ENCODE measurements around the gene MRPS33. TPM values are rescaled to one million over a fixed set of nuclear protein-coding genes. Genes with fewer than 3 reads are reported as not detected.

MRPS33 gene
- total and polyA plus RNA-seq, 2 donors (not counting 3 experiments of a cell fraction or from before 2014, with no cell fraction given) = 13.5 to 34.1 TPM

GRCh38 chr7:141057788-141058187 lies 43.0 kb upstream of the MRPS33 start:
- ChIA-PET CTCF (no interaction called here), POLR2A (no interaction called here)
- Histone ChIP-seq H3K4me3 (replicated peaks in 1 of 3; ENCODE audit: insufficient read depth in 1 of 3, low read depth in 1 of 3, low read length in 3 of 3) (no peak overlapping the region), H4K20me1 (replicated peaks; ENCODE audit: control insufficient read depth, extremely low read depth, insufficient read depth, low read length) (no peaks in the 10 kb centered on the region), H3K9me3 (replicated peaks; ENCODE audit: control insufficient read depth, insufficient read depth, low read length) (no peaks in the 10 kb centered on the region), H3K4me1 (ENCODE audit: control insufficient read depth, extremely low read depth, insufficient read depth, low read length) (no peaks in the 10 kb centered on the region), H3K36me3 (ENCODE audit: control insufficient read depth in 2 of 2, extremely low read depth in 1 of 2, insufficient read depth in 2 of 2, low read length in 2 of 2) (no peaks in the 10 kb centered on the region), H3K4me2 (ENCODE audit: insufficient read depth, low read length) (no peak overlapping the region), H3K9ac (replicated peaks; ENCODE audit: extremely low read depth, insufficient read depth, low read length) (no peak overlapping the region), H3K27me3 (ENCODE audit: control insufficient read depth in 2 of 2, insufficient read depth in 2 of 2, low read length in 2 of 2) (no peaks in the 10 kb centered on the region), H2AFZ (ENCODE audit: low read depth, low read length) (no peak overlapping the region), H3K9me1 (replicated peaks; ENCODE audit: control insufficient read depth, extremely low read depth, insufficient read depth, low read length) (no peaks in the 10 kb centered on the region), H3K27ac (ENCODE audit: insufficient read depth, low read depth, low read length) (no peak overlapping the region), H3K79me2 (ENCODE audit: control insufficient read depth, insufficient read depth, low read length) (no peaks in the 10 kb centered on the region)
- no TSS peak for BruUV-seq (replicated peaks)
- DNase-seq (ENCODE audit: low read depth, low spot score) (no peak), FAIRE-seq (no peak)
- dilution Hi-C loops (cut with MboI; ENCODE audit: extremely low pct_ligation_motif_present, low sequenced_read_pairs) = no loop called here
- intact Hi-C loops (cut with micrococcal nuclease) = no loop called here
- TF ChIP-seq GATA2 (IDR thresholded peaks at IDR 0.05; ENCODE audit: insufficient read depth, insufficient read length, low read depth, low read length) (no peak), EZH2 (IDR thresholded peaks at IDR 0.05; ENCODE audit: borderline replicate concordance, low read depth, low read length, severe bottlenecking) (no peak), POLR2A (IDR thresholded peaks at IDR 0.05; ENCODE audit: low read depth, low read length) (no peak), FOS (IDR thresholded peaks at IDR 0.05; ENCODE audit: borderline replicate concordance, insufficient read depth, low read length) (no peak), POLR2AphosphoS5 (IDR thresholded peaks at IDR 0.05; ENCODE audit: insufficient read depth, low read depth, low read length) (no peak), MAX (IDR thresholded peaks at IDR 0.05; ENCODE audit: insufficient read depth, insufficient read length) (no peak)

- intact Hi-C loops (cut with micrococcal nuclease) (no loop called here), dilution Hi-C loops (cut with MboI; ENCODE audit: extremely low pct_ligation_motif_present, low sequenced_read_pairs) (no loop called here)
- no peak for TF ChIP-seq JUN (IDR thresholded peaks at IDR 0.05; ENCODE audit: borderline replicate concordance, insufficient read depth, insufficient read length, low read depth)
- H3K27ac ChIP-seq (ENCODE audit: insufficient read depth, low read depth, low read length) = no peak overlapping the region
- no peaks in the 10 kb centered on the region for H3K4me1 ChIP-seq (ENCODE audit: control insufficient read depth, extremely low read depth, insufficient read depth, low read length)
- H3K36me3 ChIP-seq (ENCODE audit: control insufficient read depth in 2 of 2, extremely low read depth in 1 of 2, insufficient read depth in 2 of 2, low read length in 2 of 2) = no peaks in the 10 kb centered on the region
- no peak overlapping the region for H2AFZ ChIP-seq (ENCODE audit: low read depth, low read length)
- H3K9me3 ChIP-seq (replicated peaks; ENCODE audit: control insufficient read depth, insufficient read depth, low read length) = no peaks in the 10 kb centered on the region
- FAIRE-seq (no peak), DNase-seq (ENCODE audit: low read depth, low spot score) (no peak)
- no peak overlapping the region for H3K4me2 ChIP-seq (ENCODE audit: insufficient read depth, low read length)
- no peak overlapping the region for H3K4me3 ChIP-seq (replicated peaks in 1 of 3; ENCODE audit: insufficient read depth in 1 of 3, low read depth in 1 of 3, low read length in 3 of 3)
- no peaks in the 10 kb centered on the region for H3K9me1 ChIP-seq (replicated peaks; ENCODE audit: control insufficient read depth, extremely low read depth, insufficient read depth, low read length)
- H3K79me2 ChIP-seq (ENCODE audit: control insufficient read depth, insufficient read depth, low read length) = no peaks in the 10 kb centered on the region
- CTCF ChIA-PET = no interaction called here
- H3K27me3 ChIP-seq (ENCODE audit: control insufficient read depth in 2 of 2, insufficient read depth in 2 of 2, low read length in 2 of 2) = no peaks in the 10 kb centered on the region
- no TSS peak for BruUV-seq (replicated peaks)
- POLR2A ChIA-PET = no interaction called here
- H3K9ac ChIP-seq (replicated peaks; ENCODE audit: extremely low read depth, insufficient read depth, low read length) = no peak overlapping the region
- no peaks in the 10 kb centered on the region for H4K20me1 ChIP-seq (replicated peaks; ENCODE audit: control insufficient read depth, extremely low read depth, insufficient read depth, low read length)
These were observed 40.4 kb upstream of the MRPS33 start for GRCh38 chr7:141055146-141055545.

Measured in endothelial cell of umbilical vein (primary cell).